DOHH2 (cell line): Measurements from ENCODE around the gene AFF2.

Experiments used
- H3F3A ChIP-seq: fragments of 200-600 bp; sonication (generic), shearing (Covaris generic); 2 replicates; pipeline ENCODE4 v1.6.0; 2016; ENCODE audit warnings: antibody characterized with exemption, mild to moderate bottlenecking; ENCODE audit not compliant: control insufficient read depth, insufficient read depth
- H3K27ac ChIP-seq: fragments of 200-600 bp; sonication (generic); 2 replicates; pipeline ENCODE4 v1.5.1; 2014; ENCODE audit warnings: low read depth, mild to moderate bottlenecking, low read length, moderate library complexity
- H3K27me3 ChIP-seq: fragments of 200-600 bp; sonication (generic); 2 replicates; pipeline ENCODE4 v1.6.1; 2014; ENCODE audit warnings: mild to moderate bottlenecking, low read length, mixed read lengths; ENCODE audit not compliant: control insufficient read depth
- H3K36me3 ChIP-seq: fragments of 200-600 bp; sonication (generic); 2 replicates; pipeline ENCODE4 v1.6.1; 2014; ENCODE audit warnings: mild to moderate bottlenecking, low read length, moderate library complexity, mixed read lengths; ENCODE audit not compliant: control insufficient read depth
- H3K4me1 ChIP-seq: fragments of 200-600 bp; sonication (generic); 2 replicates; pipeline ENCODE4 v1.6.1; 2014; ENCODE audit warnings: mild to moderate bottlenecking, low read length, mixed read lengths; ENCODE audit not compliant: control insufficient read depth
- H3K4me2 ChIP-seq: fragments of 200-600 bp; sonication (generic); 2 replicates; pipeline ENCODE4 v1.6.0; 2014; ENCODE audit warnings: mild to moderate bottlenecking, low read length, moderate library complexity
- H3K4me3 ChIP-seq: fragments of 200-600 bp; sonication (generic); 2 replicates; pipeline ENCODE4 v1.5.1; 2014; ENCODE audit warnings: mild to moderate bottlenecking, low read length, mixed read lengths
- H3K79me2 ChIP-seq: fragments of 200-600 bp; sonication (generic); 2 replicates; pipeline ENCODE4 v1.6.1; 2014; ENCODE audit warnings: mild to moderate bottlenecking, low read length, mixed read lengths; ENCODE audit not compliant: control insufficient read depth
- H3K9me2 ChIP-seq: fragments of 200-600 bp; sonication (generic); replicated peaks from 2 replicates; pipeline ENCODE4 v1.6.1; 2014; ENCODE audit warnings: mild to moderate bottlenecking, low read length, mixed read lengths; ENCODE audit not compliant: control insufficient read depth
- H3K9me3 ChIP-seq: fragments of 200-600 bp; sonication (generic); 2 replicates; pipeline ENCODE4 v1.6.1; 2014; ENCODE audit warnings: antibody characterized with exemption, low read length, mixed read lengths; ENCODE audit not compliant: control insufficient read depth, insufficient read depth
- H4K20me1 ChIP-seq: fragments of 200-600 bp; sonication (generic); 2 replicates; pipeline ENCODE4 v1.6.0; 2014; ENCODE audit warnings: low read depth, mild to moderate bottlenecking, antibody characterized with exemption, low read length, moderate library complexity; ENCODE audit not compliant: control insufficient read depth, insufficient read depth
- EZH2phosphoT487 ChIP-seq: fragments of 200-600 bp; sonication (generic); IDR thresholded peaks from 2 replicates; pipeline ENCODE4 v1.6.1; 2017; ENCODE audit warnings: borderline replicate concordance, mild to moderate bottlenecking, antibody characterized with exemption, low read length, moderate library complexity, mixed read lengths
- TF ChIP-seq, protein P1 (sequence below): fragments of 200-600 bp; sonication (generic); IDR thresholded peaks from one replicate; pipeline ENCODE4 v1.5.1; 2014; ENCODE audit warnings: antibody characterized with exemption, mild to moderate bottlenecking, low read depth, low read length; ENCODE audit not compliant: poor library complexity, severe bottlenecking

AFF2 gene

DNA sequence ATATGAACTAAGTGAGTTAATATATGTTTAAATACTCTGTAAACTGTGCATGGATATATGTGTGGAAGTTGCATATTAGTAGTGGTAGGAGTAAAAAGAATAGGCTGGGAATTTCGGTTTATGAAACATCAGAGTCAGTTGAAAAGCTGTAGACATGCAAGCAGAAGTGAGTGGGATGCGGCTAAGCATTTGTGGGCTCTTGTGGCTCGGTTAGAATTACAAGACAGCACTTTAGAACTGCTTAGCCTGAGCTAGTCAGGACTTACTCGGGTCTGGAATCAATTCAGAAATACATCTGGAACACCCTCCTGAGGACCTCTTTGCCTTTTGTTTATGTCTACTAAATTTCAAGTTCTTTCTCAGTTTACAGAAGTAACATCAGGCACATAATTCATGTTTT lies 93.6 kb downstream of the AFF2 start:
- H3K27me3 ChIP-seq, result no peaks in the 10 kb centered on the region
- peaks cover 100% of the 10 kb centered on the region for H3K79me2 ChIP-seq

DNA sequence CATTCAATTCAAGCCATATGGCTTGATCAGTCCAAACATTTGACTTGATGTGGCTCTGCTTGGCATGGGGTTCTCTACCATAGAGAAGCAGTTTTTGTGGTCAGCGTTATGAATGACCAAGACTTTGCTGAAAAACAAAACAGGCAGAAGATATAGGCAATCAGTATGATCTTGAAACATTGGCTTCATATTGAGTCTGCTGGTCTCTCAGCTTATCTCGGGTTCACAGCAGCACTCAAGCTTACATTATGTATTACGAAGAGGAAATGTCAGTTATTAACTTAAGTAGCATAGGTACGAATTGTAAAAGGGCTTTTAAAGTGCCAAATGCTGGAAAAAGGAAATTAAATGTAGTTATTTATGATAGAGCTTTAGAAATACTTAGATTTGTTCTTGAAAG lies 99.0 kb downstream of the AFF2 start:
- no peaks in the 10 kb centered on the region for H3K9me3 ChIP-seq
- H3K4me1 ChIP-seq, result peaks cover 56% of the 10 kb centered on the region
- H3K9me2 ChIP-seq, result no peaks in the 10 kb centered on the region
- H3K4me2 ChIP-seq, result no peak overlapping the region
- H3F3A ChIP-seq, result no peaks in the 10 kb centered on the region
- H3K79me2 ChIP-seq, result peaks cover 97% of the 10 kb centered on the region
- TF ChIP-seq, protein P1, sequence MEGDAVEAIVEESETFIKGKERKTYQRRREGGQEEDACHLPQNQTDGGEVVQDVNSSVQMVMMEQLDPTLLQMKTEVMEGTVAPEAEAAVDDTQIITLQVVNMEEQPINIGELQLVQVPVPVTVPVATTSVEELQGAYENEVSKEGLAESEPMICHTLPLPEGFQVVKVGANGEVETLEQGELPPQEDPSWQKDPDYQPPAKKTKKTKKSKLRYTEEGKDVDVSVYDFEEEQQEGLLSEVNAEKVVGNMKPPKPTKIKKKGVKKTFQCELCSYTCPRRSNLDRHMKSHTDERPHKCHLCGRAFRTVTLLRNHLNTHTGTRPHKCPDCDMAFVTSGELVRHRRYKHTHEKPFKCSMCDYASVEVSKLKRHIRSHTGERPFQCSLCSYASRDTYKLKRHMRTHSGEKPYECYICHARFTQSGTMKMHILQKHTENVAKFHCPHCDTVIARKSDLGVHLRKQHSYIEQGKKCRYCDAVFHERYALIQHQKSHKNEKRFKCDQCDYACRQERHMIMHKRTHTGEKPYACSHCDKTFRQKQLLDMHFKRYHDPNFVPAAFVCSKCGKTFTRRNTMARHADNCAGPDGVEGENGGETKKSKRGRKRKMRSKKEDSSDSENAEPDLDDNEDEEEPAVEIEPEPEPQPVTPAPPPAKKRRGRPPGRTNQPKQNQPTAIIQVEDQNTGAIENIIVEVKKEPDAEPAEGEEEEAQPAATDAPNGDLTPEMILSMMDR, result no peak
- no peak for TF ChIP-seq EZH2phosphoT487
- no peaks in the 10 kb centered on the region for H4K20me1 ChIP-seq
- no peaks in the 10 kb centered on the region for H3K27me3 ChIP-seq
- peaks cover 4% of the 10 kb centered on the region; the same call in 1 of the 2 replicates for H3K36me3 ChIP-seq
- H3K4me3 ChIP-seq, result no peak overlapping the region
- H3K27ac ChIP-seq, result no peak overlapping the region

More for the DNA sequence above, 93.6 kb downstream of the AFF2 start:
- peaks cover 13% of the 10 kb centered on the region; the same call in 1 of the 2 replicates for H3K36me3 ChIP-seq
- H3K4me1 ChIP-seq, result peaks cover 93% of the 10 kb centered on the region
- H3F3A ChIP-seq, result no peaks in the 10 kb centered on the region
- no peak overlapping the region for H3K4me2 ChIP-seq
- H3K9me3 ChIP-seq, result no peaks in the 10 kb centered on the region
- H3K9me2 ChIP-seq, result no peaks in the 10 kb centered on the region
- H3K4me3 ChIP-seq, result no peak overlapping the region
- H4K20me1 ChIP-seq, result no peaks in the 10 kb centered on the region
- TF ChIP-seq, protein P1, result no peak
- no peak for TF ChIP-seq EZH2phosphoT487
- H3K27ac ChIP-seq, result no peak overlapping the region

DNA sequence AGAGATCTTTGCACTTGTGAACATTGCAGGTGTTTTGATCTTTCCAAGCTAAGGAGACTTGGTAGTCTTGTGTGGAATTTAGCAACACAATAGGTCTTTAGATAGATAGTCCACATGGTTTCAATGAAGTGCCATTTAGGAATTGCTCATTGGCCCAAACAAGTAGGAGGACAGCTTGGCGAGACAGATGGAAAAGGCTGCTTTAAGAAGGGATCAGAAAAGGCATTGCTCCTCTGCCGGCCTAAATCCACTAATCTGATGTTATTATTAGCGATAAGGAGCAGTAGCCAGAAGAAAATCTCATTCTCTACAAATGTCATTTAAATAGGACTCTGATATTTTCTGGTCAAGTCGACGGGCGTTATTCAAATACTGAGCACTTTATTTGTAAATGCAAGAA lies 99.7 kb downstream of the AFF2 start:
- peaks cover 3% of the 10 kb centered on the region for H3K36me3 ChIP-seq
- peaks cover 49% of the 10 kb centered on the region for H3K4me1 ChIP-seq
- no peak for TF ChIP-seq EZH2phosphoT487
- TF ChIP-seq, protein P1, result no peak
- no peak overlapping the region for H3K4me2 ChIP-seq
- peaks cover 97% of the 10 kb centered on the region for H3K79me2 ChIP-seq
- no peaks in the 10 kb centered on the region for H4K20me1 ChIP-seq
- H3K9me3 ChIP-seq, result no peaks in the 10 kb centered on the region
- H3K27ac ChIP-seq, result no peak overlapping the region
- no peaks in the 10 kb centered on the region for H3K9me2 ChIP-seq
- H3F3A ChIP-seq, result no peaks in the 10 kb centered on the region
- no peak overlapping the region for H3K4me3 ChIP-seq
- H3K27me3 ChIP-seq, result no peaks in the 10 kb centered on the region

DNA sequence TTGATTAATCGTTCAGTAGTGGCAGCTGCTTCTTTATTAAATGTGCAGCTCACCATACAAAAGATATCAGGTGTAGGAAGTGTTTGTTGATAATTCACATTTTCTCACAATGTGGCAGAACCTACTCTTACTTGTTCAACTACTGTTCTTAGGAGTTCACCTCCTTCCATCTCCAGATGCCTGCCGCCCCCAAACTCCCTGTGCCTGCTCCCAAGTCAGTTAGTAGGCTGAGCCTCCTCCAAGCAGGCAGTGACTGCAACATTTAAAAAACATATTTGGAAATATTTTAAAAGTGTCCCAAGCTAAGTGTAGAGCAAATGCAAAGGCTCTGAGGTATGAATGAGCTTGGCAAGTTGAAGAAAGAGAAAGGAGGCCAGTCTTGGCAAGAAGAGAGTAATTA lies 100.2 kb downstream of the AFF2 start:
- H3K4me2 ChIP-seq, result no peak overlapping the region
- H3K79me2 ChIP-seq, result peaks cover 97% of the 10 kb centered on the region
- H3K27ac ChIP-seq, result no peak overlapping the region

More for the DNA sequence above, 100.2 kb downstream of the AFF2 start:
- Histone ChIP-seq H3K27me3 (no peaks in the 10 kb centered on the region), H4K20me1 (no peaks in the 10 kb centered on the region), H3K4me1 (peaks cover 48% of the 10 kb centered on the region), H3F3A (no peaks in the 10 kb centered on the region), H3K4me3 (no peak overlapping the region), H3K36me3 (peaks cover 7% of the 10 kb centered on the region), H3K9me2 (no peaks in the 10 kb centered on the region), H3K9me3 (peaks cover 4% of the 10 kb centered on the region; the same call in 1 of the 2 replicates)
- TF ChIP-seq, protein P1, result no peak
- TF ChIP-seq EZH2phosphoT487, result no peak
